ENCODE measurements around the gene NUTF2. TPM values are rescaled to one million over a fixed set of nuclear protein-coding genes. Genes with fewer than 3 reads are reported as not detected.
A peak's percentile ranks its signal among the peaks of the same experiment; 100 is the strongest.

The NUTF2 gene
- total RNA-seq, 1 donor from 2014 or later, result 99.7 TPM

GRCh38 chr16:67803894-67804293 is 42.8 kb upstream of the NUTF2 start:
- Mint-ChIP-seq H3K27me3 (no peaks in the 10 kb centered on the region), H3K36me3 (ENCODE audit: low read depth) (peaks cover 40% of the 10 kb centered on the region), H3K27ac (peak overlapping the region; percentile 96), H3K4me1 (peaks cover 71% of the 10 kb centered on the region), H3K4me3 (peak overlapping the region; percentile 96), H3K9me3 (no peaks in the 10 kb centered on the region)
- peak; percentile 37 for DNase-seq
- peak; percentile 26 for ATAC-seq (ENCODE audit: low read depth)
- ChIA-PET CTCF (interaction anchor here (0.9 to 2.6 kb wide), 3 partner anchors 12 to 237 kb away, joined by 3 to 17 read pairs (median 4); partner anchors contain the start of gene GFOD2), POLR2A (interaction anchor here (0.6 to 4.5 kb wide), 8 partner anchors 52 to 571 kb away, joined by 4 to 20 read pairs (median 6); partner anchors contain the start of gene GFOD2)
- intact Hi-C loops (cut with micrococcal nuclease), result loop anchor here (10.0 kb wide), 2 partner anchors 559 to 1581 kb away; partner anchors contain the start of genes FHOD1, SLC9A5 and TERF2
- TF ChIP-seq CTCF (IDR thresholded peaks at IDR 0.05), result no peak

- DNase-seq (no peak), ATAC-seq (ENCODE audit: low read depth) (no peak)
- Mint-ChIP-seq H3K27me3 (no peaks in the 10 kb centered on the region), H3K27ac (peak overlapping the region; percentile 96), H3K9me3 (no peaks in the 10 kb centered on the region), H3K4me3 (peak overlapping the region; percentile 96), H3K36me3 (ENCODE audit: low read depth) (peaks cover 33% of the 10 kb centered on the region), H3K4me1 (peaks cover 65% of the 10 kb centered on the region)
- ChIA-PET CTCF (interaction anchor here (1.9 to 2.6 kb wide), 2 partner anchors 11 to 85 kb away, joined by 4 to 17 read pairs; partner anchors contain the start of gene GFOD2), POLR2A (no interaction called here)
- TF ChIP-seq CTCF (IDR thresholded peaks at IDR 0.05), result no peak
- intact Hi-C loops (cut with micrococcal nuclease), result loop anchor here (5.0 to 10.0 kb wide), 4 partner anchors 118 to 1580 kb away; partner anchors contain the start of genes FHOD1, SLC9A5 and TERF2
These were observed 41.7 kb upstream of the NUTF2 start for GRCh38 chr16:67804853-67805542.

GRCh38 chr16:67805718-67806427 is 40.9 kb upstream of the NUTF2 start:
- Mint-ChIP-seq H3K4me3 (peak overlapping the region; percentile 96), H3K27ac (peak overlapping the region; percentile 96), H3K36me3 (ENCODE audit: low read depth) (peaks cover 25% of the 10 kb centered on the region), H3K9me3 (no peaks in the 10 kb centered on the region), H3K4me1 (peaks cover 56% of the 10 kb centered on the region), H3K27me3 (no peaks in the 10 kb centered on the region)
- no peak for DNase-seq
- no peak for TF ChIP-seq CTCF (IDR thresholded peaks at IDR 0.05)
- ChIA-PET POLR2A (interaction anchor here (0.6 to 2.2 kb wide), 18 partner anchors 11 to 505 kb away, joined by 3 to 15 read pairs (median 5); partner anchors contain the start of genes ACD, DDX28, DUS2 and GFOD2), CTCF (interaction anchor here (1.5 to 1.9 kb wide), 2 partner anchors 11 to 86 kb away, joined by 4 to 11 read pairs; partner anchors contain the start of gene GFOD2)
- no peak for ATAC-seq (ENCODE audit: low read depth)
- intact Hi-C loops (cut with micrococcal nuclease), result loop anchor here (1.0 to 10.0 kb wide), 18 partner anchors 10 to 1579 kb away; partner anchors contain the start of genes ACD, ATP6V0D1, CTCF and ESRP2

GRCh38 chr16:67806428-67807147 is 40.1 kb upstream of the NUTF2 start, which contains the start of the genes RANBP10 and TSNAXIP1:
RANBP10 (minus strand) TSS chr16:67806560; CDS start chr16:67806536, 24 bp downstream.
TSNAXIP1 (plus strand) TSS chr16:67806889; CDS start chr16:67807150, 261 bp downstream.
- intact Hi-C loops (cut with micrococcal nuclease), result loop anchor here (1.0 to 10.0 kb wide), 18 partner anchors 10 to 1578 kb away; partner anchors contain the start of genes ACD, ATP6V0D1, CTCF and ESRP2
- H3K4me3 Mint-ChIP-seq, result peak within 1 kb of the TSS; percentile 96
- H3K4me1 Mint-ChIP-seq, result peaks cover 49% of the 10 kb centered on the region
- H3K27ac Mint-ChIP-seq, result peak within 1 kb of the TSS; percentile 96
- H3K36me3 Mint-ChIP-seq (ENCODE audit: low read depth), result peaks cover 23% of the 10 kb centered on the region
- H3K9me3 Mint-ChIP-seq, result no peaks in the 10 kb centered on the region
- peak; percentile 93 for DNase-seq
- POLR2A ChIA-PET, result interaction anchor here (0.5 to 2.2 kb wide), 22 partner anchors 10 to 700 kb away, joined by 3 to 15 read pairs (median 4); partner anchors contain the start of genes ACD, DDX28, DUS2 and GFOD2
- ATAC-seq (ENCODE audit: low read depth), result peak; percentile 89
- H3K27me3 Mint-ChIP-seq, result no peaks in the 10 kb centered on the region
- CTCF ChIA-PET, result interaction anchor here (0.8 to 1.5 kb wide), 2 partner anchors 10 to 27 kb away, joined by 3 to 11 read pairs; no protein-coding TSS in a partner anchor
- no peak for TF ChIP-seq CTCF (IDR thresholded peaks at IDR 0.05)

All from activated B cell treated with CpG ODN at 0.5 μM for 24 hours (primary cell).